HepG2 (cell line): ENCODE data around the gene BCAS3. TPM values are rescaled to one million over a fixed set of nuclear protein-coding genes. Genes with fewer than 3 reads are reported as not detected.

Source experiments
- CENPX ChIP-seq: sonication (generic); formaldehyde crosslinking; IDR thresholded peaks from 2 replicates; pipeline ENCODE4 v1.9.0; 2021; ENCODE audit warnings: mild to moderate bottlenecking, missing genetic modification reagents, moderate library complexity
- ERF ChIP-seq: IDR thresholded peaks from 2 replicates; pipeline ENCODE4 v1.6.1; 2018; ENCODE audit warnings: missing biosample characterization, missing genetic modification reagents
- GATAD2A ChIP-seq: IDR thresholded peaks from 2 replicates; pipeline ENCODE4 v1.6.1; 2016
- ISX ChIP-seq: sonication (generic); formaldehyde crosslinking; conservative IDR thresholded peaks from 2 replicates; pipeline ENCODE4 v1.5.0; 2020; ENCODE audit warnings: missing genetic modification reagents
- KDM5A ChIP-seq: fragments of 200-600 bp; sonication (generic); IDR thresholded peaks from 2 replicates; pipeline ENCODE4 v1.7.0; 2018; ENCODE audit warnings: antibody characterized with exemption, mild to moderate bottlenecking, low read length, borderline replicate concordance
- KDM5B ChIP-seq: sonication (generic); formaldehyde crosslinking; IDR thresholded peaks from 2 replicates; pipeline ENCODE4 v1.4.0; 2020; ENCODE audit warnings: missing genetic modification reagents, mild to moderate bottlenecking, borderline replicate concordance
- KLF13 ChIP-seq: sonication (generic); formaldehyde crosslinking; IDR thresholded peaks from 2 replicates; pipeline ENCODE4 v1.4.0; 2020; ENCODE audit warnings: mild to moderate bottlenecking, missing genetic modification reagents
- SNAI1 ChIP-seq: sonication (generic); formaldehyde crosslinking; IDR thresholded peaks from 2 replicates; pipeline ENCODE4 v1.5.0; 2020; ENCODE audit warnings: mild to moderate bottlenecking, missing genetic modification reagents, borderline replicate concordance
- SRY ChIP-seq: sonication (generic); formaldehyde crosslinking; IDR thresholded peaks from 2 replicates; pipeline ENCODE4 v1.8.0; 2022; ENCODE audit warnings: mild to moderate bottlenecking, missing genetic modification reagents
- TARDBP ChIP-seq: sonication (generic); formaldehyde crosslinking; IDR thresholded peaks from 2 replicates; pipeline ENCODE4 v1.8.0; 2022; ENCODE audit warnings: mild to moderate bottlenecking, missing genetic modification reagents
- THAP11 ChIP-seq: IDR thresholded peaks from 2 replicates; pipeline ENCODE4 v1.6.1; 2016; ENCODE audit warnings: missing biosample characterization, missing genetic modification reagents
- ZBTB7A ChIP-seq: sonication (generic); formaldehyde crosslinking; IDR thresholded peaks from 2 replicates; pipeline ENCODE4 v1.8.0; 2022; ENCODE audit warnings: mild to moderate bottlenecking, missing genetic modification reagents
- ZNF367 ChIP-seq: sonication (generic); formaldehyde crosslinking; IDR thresholded peaks from 2 replicates; pipeline ENCODE4 v1.4.0; 2020; ENCODE audit warnings: missing genetic modification reagents, borderline replicate concordance
- ZNF432 ChIP-seq: sonication (generic); formaldehyde crosslinking; IDR thresholded peaks from 2 replicates; pipeline ENCODE4 v1.5.0; 2020; ENCODE audit warnings: missing genetic modification reagents, mild to moderate bottlenecking, borderline replicate concordance
- ZNF569 ChIP-seq: sonication (generic); formaldehyde crosslinking; IDR thresholded peaks from 2 replicates; pipeline ENCODE4 v1.5.0; 2020; ENCODE audit warnings: mild to moderate bottlenecking, missing genetic modification reagents, moderate library complexity, borderline replicate concordance
- ZNF589 ChIP-seq: sonication (generic); formaldehyde crosslinking; conservative IDR thresholded peaks from 2 replicates; pipeline ENCODE4 v1.8.0; 2022; ENCODE audit warnings: mild to moderate bottlenecking, moderate library complexity, missing genetic modification reagents
- ZNF670 ChIP-seq: sonication (generic); formaldehyde crosslinking; IDR thresholded peaks from 2 replicates; pipeline ENCODE4 v1.8.0; 2022; ENCODE audit warnings: mild to moderate bottlenecking, missing genetic modification reagents, borderline replicate concordance
- ZNF761 ChIP-seq: sonication (generic); formaldehyde crosslinking; conservative IDR thresholded peaks from 2 replicates; pipeline ENCODE4 v1.4.0; 2020; ENCODE audit warnings: mild to moderate bottlenecking, missing genetic modification reagents
- polyA plus RNA-seq, 8 experiments: library from polyadenylated mRNA; depleted of rRNA in 3 of 8; stranded (reverse) in 7 of 8; unstranded in 1 of 8; fragments of >200 nt; fragmentation: Illumina TruSeq in 4 of 8; extraction: Trizol in 4 of 8; gene quantifications; 2 replicates each; pipeline versions ENCODE4 v1.2.1 to v1.2.3, GENCODE V29; 2011 to 2016; ENCODE audit warnings: low read depth in 4 of 8, missing spikeins in 1 of 8, mixed read lengths in 1 of 8; ENCODE audit not compliant: insufficient read depth in 1 of 8
- total RNA-seq, 5 experiments: library from RNA; depleted of rRNA; stranded (reverse); fragments of >200 nt; fragmentation: Illumina TruSeq; extraction: Trizol; gene quantifications; 2 replicates each; pipeline ENCODE4 v1.2.3, GENCODE V29; 2016; ENCODE audit warnings: low read depth in 1 of 5
- TF ChIP-seq, protein P1 (sequence below): fragments of 450-650 bp; IDR thresholded peaks from 2 replicates; pipeline ENCODE4 v1.6.1; 2017
- TF ChIP-seq, protein P2 (sequence below): sonication (generic); formaldehyde crosslinking; conservative IDR thresholded peaks from 2 replicates; pipeline ENCODE4 v1.8.0; 2022; ENCODE audit warnings: low read depth, missing genetic modification reagents
- TF ChIP-seq, protein P3 (sequence below): sonication (generic); formaldehyde crosslinking; IDR thresholded peaks from 2 replicates; pipeline ENCODE4 v1.8.1; 2023; ENCODE audit warnings: mild to moderate bottlenecking, inconsistent platforms, moderate library complexity, missing genetic modification reagents, borderline replicate concordance
- TF ChIP-seq, protein P4 (sequence below): IDR thresholded peaks from 2 replicates; pipeline ENCODE4 v1.6.1; 2016; ENCODE audit warnings: missing compliant biosample characterization, missing genetic modification reagents, borderline replicate concordance
- TF ChIP-seq, protein P5 (sequence below): sonication (generic); formaldehyde crosslinking; IDR thresholded peaks from 2 replicates; pipeline ENCODE4 v1.5.0; 2020; ENCODE audit warnings: mild to moderate bottlenecking, missing genetic modification reagents, moderate library complexity

The BCAS3 gene
- total and polyA plus RNA-seq, 2 of the 13 experiments (the other 11 are each of a cell fraction or from before 2014, with no cell fraction given): 10.7 to 11.2 TPM

DNA sequence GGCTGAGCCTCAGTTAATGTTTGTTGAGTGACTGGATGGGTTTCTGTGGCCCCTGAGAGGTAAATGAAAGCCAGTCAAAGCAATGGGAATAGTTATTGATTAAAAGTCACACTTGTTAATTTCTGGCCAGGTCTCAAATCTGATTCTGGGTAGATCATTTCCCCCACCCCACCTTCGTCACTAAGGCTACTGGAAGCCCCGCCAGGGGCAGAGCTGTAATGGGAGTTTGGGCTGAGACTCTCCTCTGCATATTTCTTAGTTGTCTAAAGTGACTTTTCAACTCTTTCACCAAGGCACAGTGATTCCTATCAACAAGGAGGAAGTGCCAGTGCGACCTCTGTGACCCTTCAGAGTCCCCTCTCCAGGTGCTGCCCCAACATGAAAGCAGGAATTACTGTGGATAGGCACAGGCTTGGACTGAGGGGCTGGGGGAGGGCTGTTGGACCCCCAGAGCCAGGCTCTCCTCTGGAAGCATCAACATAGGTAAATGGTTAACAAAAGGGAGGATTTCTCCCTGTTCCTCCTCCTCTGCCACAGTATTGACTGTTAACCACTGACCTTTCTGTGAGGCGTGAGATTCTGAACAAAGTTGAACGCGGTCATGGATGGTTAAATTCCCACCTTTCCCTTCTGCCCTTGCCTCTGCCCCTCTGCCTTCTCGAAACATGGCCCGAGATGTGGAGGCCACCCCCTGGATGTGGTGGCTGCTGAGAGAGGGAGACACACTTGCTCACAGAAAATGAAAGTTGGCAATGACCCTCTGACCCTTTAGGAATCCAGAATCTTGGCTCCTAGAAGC, 701.2 kb downstream of the BCAS3 start (continued):
- TF ChIP-seq, protein P1, sequence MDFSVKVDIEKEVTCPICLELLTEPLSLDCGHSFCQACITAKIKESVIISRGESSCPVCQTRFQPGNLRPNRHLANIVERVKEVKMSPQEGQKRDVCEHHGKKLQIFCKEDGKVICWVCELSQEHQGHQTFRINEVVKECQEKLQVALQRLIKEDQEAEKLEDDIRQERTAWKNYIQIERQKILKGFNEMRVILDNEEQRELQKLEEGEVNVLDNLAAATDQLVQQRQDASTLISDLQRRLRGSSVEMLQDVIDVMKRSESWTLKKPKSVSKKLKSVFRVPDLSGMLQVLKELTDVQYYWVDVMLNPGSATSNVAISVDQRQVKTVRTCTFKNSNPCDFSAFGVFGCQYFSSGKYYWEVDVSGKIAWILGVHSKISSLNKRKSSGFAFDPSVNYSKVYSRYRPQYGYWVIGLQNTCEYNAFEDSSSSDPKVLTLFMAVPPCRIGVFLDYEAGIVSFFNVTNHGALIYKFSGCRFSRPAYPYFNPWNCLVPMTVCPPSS: no peak
- TF ChIP-seq ZNF367 (CRISPR knock-in tag) (no peak), ZBTB7A (CRISPR knock-in tag) (peak; percentile 64; the same call in 1 of the 2 replicates), ERF (CRISPR knock-in tag) (no peak), ZNF432 (CRISPR knock-in tag) (no peak), TARDBP (CRISPR knock-in tag) (peak; percentile 51; the same call in 1 of the 2 replicates), ISX (CRISPR knock-in tag) (no peak), ZNF589 (CRISPR knock-in tag) (no peak), KLF13 (no peak), ZNF569 (no peak), KDM5A (no peak), ZNF761 (CRISPR knock-in tag) (no peak), SRY (CRISPR knock-in tag) (no peak), CENPX (no peak), SNAI1 (CRISPR knock-in tag) (no peak), KDM5B (peak; percentile 43; the same call in 1 of the 2 replicates), GATAD2A (CRISPR knock-in tag) (peak; percentile 11; the same call in 1 of the 2 replicates), ZNF670 (CRISPR knock-in tag) (no peak), THAP11 (CRISPR knock-in tag) (no peak)
- TF ChIP-seq, protein P2, sequence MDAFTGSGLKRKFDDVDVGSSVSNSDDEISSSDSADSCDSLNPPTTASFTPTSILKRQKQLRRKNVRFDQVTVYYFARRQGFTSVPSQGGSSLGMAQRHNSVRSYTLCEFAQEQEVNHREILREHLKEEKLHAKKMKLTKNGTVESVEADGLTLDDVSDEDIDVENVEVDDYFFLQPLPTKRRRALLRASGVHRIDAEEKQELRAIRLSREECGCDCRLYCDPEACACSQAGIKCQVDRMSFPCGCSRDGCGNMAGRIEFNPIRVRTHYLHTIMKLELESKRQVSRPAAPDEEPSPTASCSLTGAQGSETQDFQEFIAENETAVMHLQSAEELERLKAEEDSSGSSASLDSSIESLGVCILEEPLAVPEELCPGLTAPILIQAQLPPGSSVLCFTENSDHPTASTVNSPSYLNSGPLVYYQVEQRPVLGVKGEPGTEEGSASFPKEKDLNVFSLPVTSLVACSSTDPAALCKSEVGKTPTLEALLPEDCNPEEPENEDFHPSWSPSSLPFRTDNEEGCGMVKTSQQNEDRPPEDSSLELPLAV (CRISPR knock-in tag): no peak
- TF ChIP-seq, protein P3, sequence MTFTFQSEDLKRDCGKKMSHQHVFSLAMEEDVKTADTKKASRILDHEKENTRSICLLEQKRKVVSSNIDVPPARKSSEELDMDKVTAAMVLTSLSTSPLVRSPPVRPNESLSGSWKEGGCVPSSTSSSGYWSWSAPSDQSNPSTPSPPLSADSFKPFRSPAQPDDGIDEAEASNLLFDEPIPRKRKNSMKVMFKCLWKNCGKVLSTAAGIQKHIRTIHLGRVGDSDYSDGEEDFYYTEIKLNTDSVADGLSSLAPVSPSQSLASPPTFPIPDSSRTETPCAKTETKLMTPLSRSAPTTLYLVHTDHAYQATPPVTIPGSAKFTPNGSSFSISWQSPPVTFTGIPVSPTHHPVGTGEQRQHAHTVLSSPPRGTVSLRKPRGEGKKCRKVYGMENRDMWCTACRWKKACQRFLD: no peak
- TF ChIP-seq, protein P4, sequence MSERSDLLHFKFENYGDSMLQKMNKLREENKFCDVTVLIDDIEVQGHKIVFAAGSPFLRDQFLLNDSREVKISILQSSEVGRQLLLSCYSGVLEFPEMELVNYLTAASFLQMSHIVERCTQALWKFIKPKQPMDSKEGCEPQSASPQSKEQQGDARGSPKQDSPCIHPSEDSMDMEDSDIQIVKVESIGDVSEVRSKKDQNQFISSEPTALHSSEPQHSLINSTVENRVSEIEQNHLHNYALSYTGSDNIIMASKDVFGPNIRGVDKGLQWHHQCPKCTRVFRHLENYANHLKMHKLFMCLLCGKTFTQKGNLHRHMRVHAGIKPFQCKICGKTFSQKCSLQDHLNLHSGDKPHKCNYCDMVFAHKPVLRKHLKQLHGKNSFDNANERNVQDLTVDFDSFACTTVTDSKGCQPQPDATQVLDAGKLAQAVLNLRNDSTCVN (CRISPR knock-in tag): no peak
- TF ChIP-seq, protein P5, sequence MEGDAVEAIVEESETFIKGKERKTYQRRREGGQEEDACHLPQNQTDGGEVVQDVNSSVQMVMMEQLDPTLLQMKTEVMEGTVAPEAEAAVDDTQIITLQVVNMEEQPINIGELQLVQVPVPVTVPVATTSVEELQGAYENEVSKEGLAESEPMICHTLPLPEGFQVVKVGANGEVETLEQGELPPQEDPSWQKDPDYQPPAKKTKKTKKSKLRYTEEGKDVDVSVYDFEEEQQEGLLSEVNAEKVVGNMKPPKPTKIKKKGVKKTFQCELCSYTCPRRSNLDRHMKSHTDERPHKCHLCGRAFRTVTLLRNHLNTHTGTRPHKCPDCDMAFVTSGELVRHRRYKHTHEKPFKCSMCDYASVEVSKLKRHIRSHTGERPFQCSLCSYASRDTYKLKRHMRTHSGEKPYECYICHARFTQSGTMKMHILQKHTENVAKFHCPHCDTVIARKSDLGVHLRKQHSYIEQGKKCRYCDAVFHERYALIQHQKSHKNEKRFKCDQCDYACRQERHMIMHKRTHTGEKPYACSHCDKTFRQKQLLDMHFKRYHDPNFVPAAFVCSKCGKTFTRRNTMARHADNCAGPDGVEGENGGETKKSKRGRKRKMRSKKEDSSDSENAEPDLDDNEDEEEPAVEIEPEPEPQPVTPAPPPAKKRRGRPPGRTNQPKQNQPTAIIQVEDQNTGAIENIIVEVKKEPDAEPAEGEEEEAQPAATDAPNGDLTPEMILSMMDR (CRISPR knock-in tag): no peak
